H9 (cell line): Measurements from ENCODE around the gene CYB5R3. TPM values are rescaled to one million over a fixed set of nuclear protein-coding genes. Genes with fewer than 3 reads are reported as not detected.
A peak's percentile ranks its signal among the peaks of the same experiment; 100 is the strongest.

ENCODE experiments used
- DNase-seq: peaks from one replicate; pipeline ENCODE4 v3.0.0-alpha.2; 2017
- H2AFZ ChIP-seq: one replicate; pipeline ENCODE4 v1.6.1; 2013; ENCODE audit warnings: mild to moderate bottlenecking, low read length, control low read depth, moderate library complexity
- H2AK5ac ChIP-seq: 2 replicates; pipeline ENCODE4 v1.6.1; 2013; ENCODE audit warnings: low read length, control low read depth, mixed read lengths; ENCODE audit not compliant: insufficient read length
- H2BK120ac ChIP-seq: one replicate; pipeline ENCODE4 v1.6.1; 2013; ENCODE audit warnings: low read depth, mild to moderate bottlenecking, low read length, control low read depth, inconsistent platforms; ENCODE audit not compliant: poor library complexity, severe bottlenecking
- H2BK12ac ChIP-seq: 2 replicates; pipeline ENCODE4 v1.6.1; 2013; ENCODE audit warnings: low read length, control low read depth, mixed read lengths, low read depth; ENCODE audit not compliant: insufficient read length
- H2BK15ac ChIP-seq: 2 replicates; pipeline ENCODE4 v1.6.1; 2013; ENCODE audit warnings: low read depth, low read length, control low read depth
- H2BK20ac ChIP-seq: one replicate; pipeline ENCODE4 v1.6.1; 2013; ENCODE audit warnings: low read depth, mild to moderate bottlenecking, low read length, control low read depth, inconsistent platforms; ENCODE audit not compliant: poor library complexity, severe bottlenecking
- H2BK5ac ChIP-seq: 2 replicates; pipeline ENCODE4 v1.6.1; 2013; ENCODE audit warnings: low read length, control low read depth, mixed read lengths; ENCODE audit not compliant: insufficient read length
- H3K14ac ChIP-seq: 2 replicates; pipeline ENCODE4 v1.6.1; 2013; ENCODE audit warnings: low read length, control low read depth; ENCODE audit not compliant: insufficient read depth
- H3K18ac ChIP-seq: 2 replicates; pipeline ENCODE4 v1.6.1; 2013; ENCODE audit warnings: low read depth, mild to moderate bottlenecking, mixed read lengths, low read length, control low read depth; ENCODE audit not compliant: insufficient read length
- H3K23ac ChIP-seq: 2 replicates; pipeline ENCODE4 v1.6.1; 2013; ENCODE audit warnings: low read length, control low read depth, mixed read lengths, low read depth; ENCODE audit not compliant: insufficient read length
- H3K23me2 ChIP-seq: 2 replicates; pipeline ENCODE4 v1.6.1; 2013; ENCODE audit warnings: low read depth, mild to moderate bottlenecking, mixed read lengths, low read length, control low read depth; ENCODE audit not compliant: insufficient read length, poor library complexity, severe bottlenecking
- H3K27ac ChIP-seq: 2 replicates; pipeline ENCODE4 v1.5.1; 2013; ENCODE audit warnings: low read length, control low read depth, mixed read lengths, low read depth; ENCODE audit not compliant: insufficient read length
- H3K27me3 ChIP-seq: 2 replicates; pipeline ENCODE4 v1.6.1; 2013; ENCODE audit warnings: low read length, control low read depth, inconsistent platforms; ENCODE audit not compliant: insufficient read depth
- H3K4ac ChIP-seq: 2 replicates; pipeline ENCODE4 v1.6.1; 2013; ENCODE audit warnings: low read depth, mild to moderate bottlenecking, control low read depth, inconsistent platforms, low read length, moderate library complexity
- H3K4me1 ChIP-seq: 2 replicates; pipeline ENCODE4 v1.6.1; 2013; ENCODE audit warnings: low read length, control low read depth, inconsistent platforms; ENCODE audit not compliant: insufficient read depth
- H3K4me2 ChIP-seq: 2 replicates; pipeline ENCODE4 v1.6.1; 2013; ENCODE audit warnings: low read length, control low read depth, mixed read lengths; ENCODE audit not compliant: insufficient read length, insufficient read depth
- H3K56ac ChIP-seq: 2 replicates; pipeline ENCODE4 v1.6.1; 2013; ENCODE audit warnings: low read depth, mild to moderate bottlenecking, mixed read lengths, low read length, control low read depth; ENCODE audit not compliant: insufficient read length
- H3K79me1 ChIP-seq: 2 replicates; pipeline ENCODE4 v1.6.1; 2013; ENCODE audit warnings: low read depth, mild to moderate bottlenecking, moderate library complexity, low read length, control low read depth, inconsistent platforms; ENCODE audit not compliant: insufficient read depth, poor library complexity, severe bottlenecking
- H3K79me2 ChIP-seq: 2 replicates; pipeline ENCODE4 v1.6.1; 2013; ENCODE audit warnings: low read length, control low read depth, inconsistent platforms; ENCODE audit not compliant: insufficient read depth
- H3K9ac ChIP-seq: 2 replicates; pipeline ENCODE4 v1.6.1; 2013; ENCODE audit warnings: low read length, control low read depth, mixed read lengths; ENCODE audit not compliant: insufficient read length; ENCODE audit errors: extremely low read depth
- H3K9me3 ChIP-seq: one replicate; pipeline ENCODE4 v1.6.1; 2013; ENCODE audit warnings: low read depth, low read length, inconsistent platforms; ENCODE audit not compliant: control insufficient read depth
- H3T11ph ChIP-seq: one replicate; pipeline ENCODE4 v1.6.1; 2013; ENCODE audit warnings: mild to moderate bottlenecking, low read length, control low read depth, inconsistent platforms
- H4K20me1 ChIP-seq: one replicate; pipeline ENCODE4 v1.6.1; 2013; ENCODE audit not compliant: control insufficient read depth, insufficient read length, insufficient read depth
- H4K5ac ChIP-seq: 2 replicates; pipeline ENCODE4 v1.6.1; 2013; ENCODE audit warnings: low read depth, mild to moderate bottlenecking, mixed read lengths, low read length, control low read depth; ENCODE audit not compliant: insufficient read length
- H4K8ac ChIP-seq: replicated peaks from 2 replicates; pipeline ENCODE4 v1.6.1; 2013; ENCODE audit warnings: low read length, control low read depth, mixed read lengths, low read depth; ENCODE audit not compliant: insufficient read length
- H4K91ac ChIP-seq: 2 replicates; pipeline ENCODE4 v1.6.1; 2013; ENCODE audit warnings: low read depth, mild to moderate bottlenecking, moderate library complexity, mixed read lengths, low read length, control low read depth; ENCODE audit not compliant: insufficient read length
- H3K27ac Mint-ChIP-seq, 3 experiments: 2 replicates in 2 of 3; 3 replicates in 1 of 3; pipeline ENCODE4 v1.8.0; 2020 to 2021; ENCODE audit warnings: mixed read lengths in 3 of 3, mild to moderate bottlenecking in 1 of 3, moderate library complexity in 1 of 3
- H3K27me3 Mint-ChIP-seq: 2 replicates; pipeline ENCODE4 v1.8.0; 2021; ENCODE audit warnings: low read depth, mild to moderate bottlenecking, moderate library complexity, mixed read lengths
- H3K36me3 Mint-ChIP-seq, 3 experiments: 2 replicates in 2 of 3; 3 replicates in 1 of 3; pipeline ENCODE4 v1.8.0; 2020 to 2021; ENCODE audit warnings: low read depth in 3 of 3, mixed read lengths in 3 of 3; ENCODE audit not compliant: insufficient read depth in 1 of 3
- H3K4me1 Mint-ChIP-seq, 2 experiments: 2 replicates each; pipeline ENCODE4 v1.8.0; 2020; ENCODE audit warnings: mixed read lengths in 2 of 2
- H3K4me3 Mint-ChIP-seq, 2 experiments: 2 replicates in 1 of 2; 3 replicates in 1 of 2; pipeline ENCODE4 v1.8.0; 2020 to 2021; ENCODE audit warnings: mild to moderate bottlenecking in 2 of 2, mixed read lengths in 2 of 2, moderate library complexity in 1 of 2
- H3K9me3 Mint-ChIP-seq, 2 experiments: 2 replicates in 1 of 2; 3 replicates in 1 of 2; pipeline ENCODE4 v1.8.0; 2020; ENCODE audit warnings: mild to moderate bottlenecking in 2 of 2, mixed read lengths in 2 of 2, moderate library complexity in 1 of 2
- WGBS: extraction: QIAGEN DNeasy Blood & Tissue Kit; methylation state at CpG from one replicate; pipeline ENCODE4 v1.1.7; 2013; ENCODE audit warnings: missing lambda C conversion rate, low lambda C conversion rate, mixed read lengths; ENCODE audit not compliant: insufficient read length; ENCODE audit errors: extremely low coverage; 5-methylcytosine and 5-hydroxymethylcytosine counted together
- long read RNA-seq: library from polyadenylated mRNA; unstranded; transcript quantifications from one replicate; pipeline ENCODE4 v2.0.0, GENCODE V29; 2020
- total RNA-seq: library from RNA; stranded (reverse); gene quantifications from 2 replicates; pipeline ENCODE4 v1.2.1, GENCODE V29; 2021
- TF ChIP-seq, protein P1 (sequence below): fragments of 200-600 bp; sonication (generic); conservative IDR thresholded peaks from 3 replicates; pipeline ENCODE4 v1.8.0; 2021; ENCODE audit warnings: antibody characterized with exemption, mild to moderate bottlenecking

Gene CYB5R3
- 97.4 and 99.7 TPM in 2 replicates for total RNA-seq
- long read RNA-seq, transcript CYB5R3-201 (9 exons, 2,124 nt), result major isoform, 670 of 720 reads
- long read RNA-seq, transcript CYB5R3-204 (8 exons, 1,849 nt), result minor isoform, 5 of 720 reads
- long read RNA-seq, partial matches to known transcripts, result 8 of 720 reads
- long read RNA-seq, other reads (novel, unspliced or antisense), result 36 of 720 reads

DNA sequence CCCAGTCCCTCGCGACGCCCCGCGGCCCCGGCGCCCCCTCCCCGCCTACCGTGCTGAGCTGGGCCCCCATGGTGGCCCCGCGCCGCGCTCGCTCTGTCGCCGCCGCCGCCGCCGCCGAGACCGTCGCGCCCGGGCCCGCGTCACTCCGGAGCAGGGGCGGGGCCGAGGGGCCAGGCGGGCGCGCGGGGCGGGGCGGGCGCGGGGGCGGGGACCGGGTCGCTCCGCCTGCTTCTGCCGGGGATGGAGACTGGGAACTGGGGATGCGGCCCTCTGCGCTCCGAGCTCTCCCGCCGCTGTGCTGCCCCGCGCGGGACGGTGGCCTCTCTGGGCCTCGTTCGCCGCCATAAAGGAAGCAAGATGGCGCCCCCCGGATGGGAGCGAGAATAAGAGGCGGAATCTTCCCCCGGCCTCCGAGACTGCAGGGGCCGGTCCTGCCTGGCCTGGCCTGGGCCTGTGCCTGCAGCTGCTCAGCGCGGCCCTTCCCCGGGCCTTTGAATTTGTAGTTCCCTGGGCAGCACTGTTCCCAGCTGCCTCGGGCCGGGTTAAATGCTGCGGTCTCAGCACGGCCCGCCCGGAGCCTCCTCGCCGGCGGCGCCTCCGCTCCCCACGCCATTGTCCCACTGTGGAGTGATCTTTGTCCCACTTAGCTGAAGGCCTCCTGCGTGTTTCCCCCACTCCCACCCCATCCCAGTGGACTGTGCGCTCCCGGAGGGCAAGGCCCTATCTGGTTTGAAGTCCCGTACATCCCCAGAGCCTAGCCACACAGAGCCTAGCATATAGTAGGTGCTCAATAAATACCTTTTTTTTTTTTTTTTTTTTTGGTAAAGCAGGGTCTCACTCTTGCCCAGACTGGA is at the start of gene CYB5R3:
Gene CYB5R3, minus strand, starts transcription at position 147 of the 854 bp plus-strand sequence. Its CDS starts 77 bp downstream, at position 70.
- peak within 1 kb of the TSS; percentile 15 to 97 (median 93); a peak in 5 of 7 replicates for H3K27ac Mint-ChIP-seq
- Histone ChIP-seq H3K4me1 (peaks cover under 1% of the 10 kb centered on the region; the same call in 1 of the 2 replicates), H4K20me1 (no peaks in the 10 kb centered on the region), H4K8ac (no peak within 1 kb of the TSS), H3K79me2 (no peaks in the 10 kb centered on the region; the same call in 1 of the 2 replicates), H2BK20ac (no peak within 1 kb of the TSS), H3K23me2 (peaks cover 13% of the 10 kb centered on the region), H3K18ac (peak within 1 kb of the TSS; percentile 94), H2BK15ac (no peak within 1 kb of the TSS), H3K14ac (peak within 1 kb of the TSS; percentile 97), H3K9me3 (no peaks in the 10 kb centered on the region), H3K4ac (no peak within 1 kb of the TSS), H3K4me2 (peak within 1 kb of the TSS; percentile 99), H3K79me1 (no peaks in the 10 kb centered on the region), H2BK120ac (no peak within 1 kb of the TSS), H2BK12ac (peak within 1 kb of the TSS; percentile 98), H2AK5ac (no peak within 1 kb of the TSS), H2BK5ac (no peak within 1 kb of the TSS), H3K23ac (no peak within 1 kb of the TSS), H3K9ac (peak within 1 kb of the TSS; percentile 80), H4K5ac (peak within 1 kb of the TSS; percentile 97), H3K27me3 (no peaks in the 10 kb centered on the region), H2AFZ (no peak within 1 kb of the TSS), H3K56ac (peak within 1 kb of the TSS; percentile 15), H4K91ac (no peak within 1 kb of the TSS), H3K27ac (peak within 1 kb of the TSS; percentile 16), H3T11ph (no peak within 1 kb of the TSS)
- H3K9me3 Mint-ChIP-seq, result no peaks in the 10 kb centered on the region; a peak in 1 of 5 replicates
- H3K4me1 Mint-ChIP-seq, result peaks cover 19 to 42% of the 10 kb centered on the region in 2 experiments
- TF ChIP-seq, protein P1, sequence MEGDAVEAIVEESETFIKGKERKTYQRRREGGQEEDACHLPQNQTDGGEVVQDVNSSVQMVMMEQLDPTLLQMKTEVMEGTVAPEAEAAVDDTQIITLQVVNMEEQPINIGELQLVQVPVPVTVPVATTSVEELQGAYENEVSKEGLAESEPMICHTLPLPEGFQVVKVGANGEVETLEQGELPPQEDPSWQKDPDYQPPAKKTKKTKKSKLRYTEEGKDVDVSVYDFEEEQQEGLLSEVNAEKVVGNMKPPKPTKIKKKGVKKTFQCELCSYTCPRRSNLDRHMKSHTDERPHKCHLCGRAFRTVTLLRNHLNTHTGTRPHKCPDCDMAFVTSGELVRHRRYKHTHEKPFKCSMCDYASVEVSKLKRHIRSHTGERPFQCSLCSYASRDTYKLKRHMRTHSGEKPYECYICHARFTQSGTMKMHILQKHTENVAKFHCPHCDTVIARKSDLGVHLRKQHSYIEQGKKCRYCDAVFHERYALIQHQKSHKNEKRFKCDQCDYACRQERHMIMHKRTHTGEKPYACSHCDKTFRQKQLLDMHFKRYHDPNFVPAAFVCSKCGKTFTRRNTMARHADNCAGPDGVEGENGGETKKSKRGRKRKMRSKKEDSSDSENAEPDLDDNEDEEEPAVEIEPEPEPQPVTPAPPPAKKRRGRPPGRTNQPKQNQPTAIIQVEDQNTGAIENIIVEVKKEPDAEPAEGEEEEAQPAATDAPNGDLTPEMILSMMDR, result no peak
- H3K27me3 Mint-ChIP-seq, result no peaks in the 10 kb centered on the region; the same call in 1 of the 2 replicates
- WGBS, result no CpG with 5 or more reads among the region's 81 CpGs
- peak; percentile 90 for DNase-seq
- H3K36me3 Mint-ChIP-seq, result no peaks in the 10 kb centered on the region
- H3K4me3 Mint-ChIP-seq, result peak within 1 kb of the TSS; percentile 85 to 98
